IMR-90 (cell line): ENCODE results near the gene UBE2J1.

Source experiments
- BHLHE40 ChIP-seq: fragments of 150-350 bp; IDR thresholded peaks from 2 replicates; pipeline ENCODE4 v1.6.1; 2016; ENCODE audit warnings: mild to moderate bottlenecking, low read depth, low read length
- CEBPB ChIP-seq: IDR thresholded peaks from 2 replicates; pipeline ENCODE4 v1.6.1; 2012; ENCODE audit warnings: low read depth, low read length, improper control_type of control experiment
- CHD1 ChIP-seq: IDR thresholded peaks from 2 replicates; pipeline ENCODE4 v1.6.1; 2012; ENCODE audit warnings: low read depth, low read length, improper control_type of control experiment
- CTCF ChIP-seq: conservative IDR thresholded peaks from 2 replicates; pipeline ENCODE4 v1.5.1; 2012; ENCODE audit warnings: mild to moderate bottlenecking, low read depth, low read length, improper control_type of control experiment
- FOS ChIP-seq: fragments of 150-350 bp; IDR thresholded peaks from 2 replicates; pipeline ENCODE4 v1.6.1; 2016; ENCODE audit warnings: low read depth, low read length
- MAFK ChIP-seq: IDR thresholded peaks from 2 replicates; pipeline ENCODE4 v1.6.1; 2012; ENCODE audit warnings: low read depth, low read length, improper control_type of control experiment
- MAZ ChIP-seq: IDR thresholded peaks from 2 replicates; pipeline ENCODE4 v1.6.1; 2012; ENCODE audit warnings: low read depth, mild to moderate bottlenecking, low read length, improper control_type of control experiment, moderate library complexity, borderline replicate concordance
- MXI1 ChIP-seq: IDR thresholded peaks from 2 replicates; pipeline ENCODE4 v1.6.1; 2012; ENCODE audit warnings: low read depth, mild to moderate bottlenecking, low read length, moderate library complexity, borderline replicate concordance
- POLR2A ChIP-seq: IDR thresholded peaks from 2 replicates; pipeline ENCODE4 v1.6.1; 2012; ENCODE audit warnings: mild to moderate bottlenecking, low read depth, low read length
- RAD21 ChIP-seq: IDR thresholded peaks from 2 replicates; pipeline ENCODE4 v1.6.1; 2012; ENCODE audit warnings: low read length, improper control_type of control experiment
- RCOR1 ChIP-seq: IDR thresholded peaks from 2 replicates; pipeline ENCODE4 v1.6.1; 2012; ENCODE audit warnings: mild to moderate bottlenecking, low read length, improper control_type of control experiment; ENCODE audit not compliant: insufficient replicate concordance
- RFX5 ChIP-seq: IDR thresholded peaks from 2 replicates; pipeline ENCODE4 v1.8.0; 2012; ENCODE audit warnings: low read depth, mild to moderate bottlenecking, low read length, moderate library complexity
- SMC3 ChIP-seq: fragments of 150-350 bp; IDR thresholded peaks from 2 replicates; pipeline ENCODE4 v1.6.1; 2016; ENCODE audit warnings: low read depth, mild to moderate bottlenecking, antibody characterized with exemption, low read length, moderate library complexity
- USF2 ChIP-seq: fragments of 150-350 bp; IDR thresholded peaks from 2 replicates; pipeline ENCODE4 v1.6.1; 2017; ENCODE audit warnings: mild to moderate bottlenecking, antibody characterized with exemption, low read length, low read depth

GRCh38 chr6:89330910-89331309, 21.6 kb downstream of the UBE2J1 start:
- TF ChIP-seq CTCF (no peak), POLR2A (no peak), RCOR1 (no peak), SMC3 (no peak), MAZ (no peak), RFX5 (no peak), MAFK (no peak), USF2 (no peak), BHLHE40 (no peak), CHD1 (no peak), RAD21 (no peak), CEBPB (no peak), MXI1 (no peak), FOS (no peak)
